HT-29 (cell line): ENCODE data around the gene TMEM253. TPM values are rescaled to one million over a fixed set of nuclear protein-coding genes. Genes with fewer than 3 reads are reported as not detected.
A peak's percentile ranks its signal among the peaks of the same experiment; 100 is the strongest.

Experiments
- DNase-seq: peaks from one replicate; pipeline ENCODE4 v3.0.0-alpha.2; 2015; ENCODE audit warnings: low spot score
- total RNA-seq: library from RNA; depleted of rRNA; stranded (reverse); fragments of >200 nt; shearing (Covaris generic); gene quantifications from 2 replicates; pipeline ENCODE4 v1.2.3, GENCODE V29; 2014

The TMEM253 gene
- total RNA-seq, 1 experiment from 2014 or later, result 0.41 TPM

DNA sequence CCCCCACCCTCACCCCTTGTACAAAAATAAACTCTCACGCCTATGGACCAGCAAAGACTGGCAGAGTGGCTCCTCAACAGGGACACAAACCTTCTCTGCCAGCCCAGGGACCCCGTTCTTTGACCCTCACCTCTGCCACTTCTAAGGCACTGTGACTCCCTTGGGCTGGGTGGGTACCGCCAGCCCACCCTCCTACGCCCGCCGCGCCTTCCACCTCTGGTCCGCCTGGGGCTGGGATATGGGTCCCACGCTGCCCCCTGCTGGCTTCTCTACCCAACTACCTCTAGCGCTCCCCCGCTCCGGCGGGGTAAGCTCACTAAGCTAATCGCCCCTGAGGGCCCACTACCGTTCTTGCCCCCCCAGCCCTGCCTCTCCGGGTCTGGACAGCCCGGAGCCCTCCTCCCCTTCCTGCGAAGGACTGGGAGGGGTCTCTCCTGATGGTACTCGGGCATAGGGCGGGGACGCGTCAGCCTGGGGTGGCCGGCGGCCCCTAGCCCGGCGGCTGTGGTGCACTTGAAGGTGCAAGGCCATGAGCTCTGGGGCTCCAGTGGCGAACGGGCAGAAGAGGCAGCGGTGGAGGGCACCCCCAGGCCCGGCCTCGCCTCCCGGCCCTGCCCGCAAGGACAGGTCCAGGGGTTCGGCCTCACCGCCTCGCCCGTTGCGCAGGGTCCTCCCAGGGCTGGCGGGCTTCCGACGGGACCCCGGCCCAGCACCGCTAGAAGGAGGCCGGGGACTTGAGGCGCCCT, 10.5 kb upstream of the TMEM253 start:
- no peak for DNase-seq

DNA sequence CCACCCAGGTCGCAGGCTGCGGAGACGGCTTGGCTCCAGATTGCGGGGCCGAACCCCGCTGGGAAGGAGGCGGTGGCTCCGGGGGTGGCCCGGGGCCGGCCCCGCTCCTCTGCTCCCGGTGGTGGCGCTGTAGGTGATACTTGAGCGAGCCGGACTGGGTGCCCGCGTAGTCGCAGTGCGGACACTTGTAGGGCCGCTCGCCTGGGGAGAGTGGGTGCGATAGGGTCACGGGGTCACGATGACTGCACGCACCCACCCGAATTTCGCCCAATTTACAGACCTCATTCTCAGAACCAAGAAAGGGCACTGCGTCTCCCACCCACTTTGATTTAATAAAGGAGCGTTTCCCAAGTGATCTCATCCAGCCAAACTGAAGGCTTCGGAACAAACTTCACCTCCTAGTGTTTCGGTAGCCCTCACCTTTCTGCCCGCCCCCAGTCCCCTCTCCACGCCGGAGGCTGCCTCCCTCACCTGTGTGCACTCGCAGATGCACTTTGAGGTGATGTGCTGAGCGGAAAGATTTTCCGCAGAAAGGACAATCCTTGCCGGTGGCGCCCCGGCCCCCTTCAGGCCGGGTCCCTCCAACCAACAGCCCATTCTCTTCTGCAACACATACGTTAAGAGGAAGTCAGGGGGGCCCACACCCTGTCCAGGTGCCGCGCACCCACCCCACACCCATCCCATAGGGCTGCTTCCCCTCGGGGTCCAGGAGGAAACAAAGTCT, 9.8 kb upstream of the TMEM253 start:
- DNase-seq, result no peak

DNA sequence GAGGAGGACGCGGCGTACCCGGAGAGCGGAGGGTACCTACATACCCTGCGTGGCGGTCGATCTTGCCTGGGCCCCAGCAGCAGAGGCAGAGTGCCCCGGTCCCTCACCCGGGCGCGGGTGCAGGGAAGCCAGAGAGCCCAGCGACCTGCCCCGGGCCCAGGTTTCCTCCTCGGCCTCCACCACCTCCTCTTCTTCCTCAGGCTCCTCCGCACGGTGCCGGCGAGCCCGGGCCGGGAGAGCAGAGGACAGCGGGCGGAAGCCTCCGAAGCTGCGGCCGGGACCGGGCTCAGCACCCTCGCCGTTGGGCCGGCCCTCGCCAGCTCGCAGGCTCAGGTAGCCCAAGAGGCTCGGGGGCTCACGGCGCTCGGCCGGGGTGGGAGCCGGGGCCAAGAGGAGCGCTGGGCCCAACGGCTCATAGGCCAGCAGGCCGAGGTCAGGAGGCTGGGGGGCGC, 9.0 kb upstream of the TMEM253 start:
- no peak for DNase-seq

DNA sequence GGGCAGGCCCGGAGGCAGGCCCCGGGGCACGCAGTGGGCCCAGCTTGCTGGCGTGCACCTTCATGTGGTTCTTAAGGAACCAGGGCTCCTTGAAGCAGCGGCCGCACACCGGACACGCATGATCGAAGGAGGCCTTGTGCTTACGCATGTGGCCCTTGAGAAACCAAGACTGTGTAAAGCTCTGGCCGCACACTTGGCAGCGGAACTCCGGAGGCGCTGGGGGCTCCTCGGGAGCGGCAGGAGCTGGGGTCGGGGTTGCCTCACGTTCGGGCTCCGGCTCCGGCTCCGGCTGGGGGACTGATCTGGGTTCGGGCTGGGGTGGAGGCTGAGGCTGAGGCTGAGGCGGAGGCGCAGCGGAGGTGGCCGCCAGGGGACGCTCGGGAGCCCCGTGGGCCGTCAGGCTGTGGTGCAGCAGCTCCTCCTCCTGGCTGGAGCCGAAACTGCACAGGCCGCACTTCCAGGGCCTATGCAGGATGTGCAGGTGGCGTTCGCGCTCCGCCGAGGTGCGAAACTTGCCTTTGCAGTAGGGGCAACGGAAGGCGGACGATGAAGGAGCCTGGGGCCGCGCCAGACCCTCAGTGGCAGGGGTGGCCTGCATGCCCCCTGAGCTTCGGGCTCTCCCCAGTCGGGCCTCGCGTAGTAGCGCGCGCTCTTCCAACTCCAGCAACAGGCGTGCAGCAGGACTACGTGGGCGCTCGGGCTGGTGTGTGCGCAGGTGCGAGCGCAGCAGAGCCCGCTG, 8.4 kb upstream of the TMEM253 start:
- DNase-seq, result peak; percentile 69

DNA sequence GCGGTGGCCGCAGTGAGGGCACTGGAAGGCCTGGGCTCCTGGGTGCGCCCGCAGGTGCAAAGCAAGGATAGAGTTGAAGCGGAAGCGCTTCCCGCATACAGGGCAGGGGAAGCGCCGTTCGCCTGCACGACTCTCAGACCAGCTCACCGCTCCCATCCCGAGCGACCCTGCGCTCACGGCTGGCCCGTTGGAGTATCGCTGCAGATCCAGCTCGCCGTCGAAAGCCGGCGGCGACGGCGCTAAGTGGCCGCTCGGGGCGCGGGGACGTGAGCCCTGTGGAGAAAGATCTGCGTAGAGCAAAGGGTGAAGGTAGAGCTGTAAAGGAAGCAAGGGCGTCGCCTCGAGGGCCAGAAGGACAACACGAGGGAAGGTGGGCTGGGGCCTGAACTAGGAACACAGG, 7.8 kb upstream of the TMEM253 start:
- DNase-seq, result no peak

GRCh38 chr14:21093769-21094681, 6.8 kb upstream of the TMEM253 start:
- no peak for DNase-seq

- DNase-seq, result no peak
Measured at GRCh38 chr14:21095430-21096205, 5.2 kb upstream of the TMEM253 start.

- DNase-seq, result no peak
Measured at GRCh38 chr14:21096438-21096837, 4.4 kb upstream of the TMEM253 start.

- DNase-seq, result no peak
Measured at GRCh38 chr14:21096978-21097635, 3.8 kb upstream of the TMEM253 start.

- no peak for DNase-seq
Measured at GRCh38 chr14:21097636-21098075, 3.2 kb upstream of the TMEM253 start.

DNA sequence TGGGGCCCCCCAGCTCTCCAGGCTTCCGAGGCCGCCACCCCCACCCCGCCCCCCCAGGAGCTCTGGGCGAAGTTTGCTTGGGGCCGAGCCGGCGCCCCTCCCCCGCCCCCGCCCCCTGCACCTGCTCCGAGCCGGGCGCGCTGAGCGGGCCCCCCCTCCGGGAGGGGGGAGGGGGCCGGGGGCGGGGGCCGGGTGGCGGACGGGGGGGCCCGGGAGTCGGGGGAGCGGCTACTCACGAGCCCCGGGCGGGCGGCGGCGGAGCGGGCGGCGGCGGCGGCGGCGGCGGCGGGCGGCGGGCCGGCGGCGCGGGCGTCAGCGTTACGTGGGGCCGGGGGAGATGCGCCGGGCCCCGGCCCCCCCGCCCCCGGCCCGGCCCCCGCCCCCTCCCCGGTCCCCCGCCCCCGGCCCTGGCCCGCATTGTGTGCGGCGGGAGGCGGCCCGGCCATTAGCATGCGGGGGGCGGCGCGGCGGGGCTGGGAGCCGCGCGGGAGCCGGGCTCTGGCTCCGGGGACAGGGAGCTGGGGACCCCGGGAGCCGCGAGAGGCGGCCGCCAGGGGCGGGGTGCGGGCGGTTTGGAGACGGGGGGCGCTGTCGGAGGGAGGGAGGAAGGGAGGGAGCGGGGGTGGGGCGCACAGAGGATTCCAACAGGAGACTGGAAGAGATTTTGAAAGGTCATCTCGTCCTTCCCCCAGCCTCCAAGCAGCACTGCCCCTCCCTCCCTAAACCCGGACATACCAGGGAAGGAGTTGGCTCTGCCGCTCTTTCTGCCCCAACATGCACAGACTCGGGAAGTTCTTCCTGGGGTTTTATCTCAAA, 2.6 kb upstream of the TMEM253 start, which contains the start of gene ZNF219:
Gene ZNF219, minus strand, starts transcription at position 580 of the 816 bp plus-strand sequence. CDS start 5,064 bp downstream, outside the sequence.
- peak; percentile 7 for DNase-seq

- DNase-seq, result peak; percentile 17
Measured at GRCh38 chr14:21098892-21099595, 1.8 kb upstream of the TMEM253 start.

GRCh38 chr14:21099596-21099985, 1.3 kb upstream of the TMEM253 start:
- no peak for DNase-seq

DNA sequence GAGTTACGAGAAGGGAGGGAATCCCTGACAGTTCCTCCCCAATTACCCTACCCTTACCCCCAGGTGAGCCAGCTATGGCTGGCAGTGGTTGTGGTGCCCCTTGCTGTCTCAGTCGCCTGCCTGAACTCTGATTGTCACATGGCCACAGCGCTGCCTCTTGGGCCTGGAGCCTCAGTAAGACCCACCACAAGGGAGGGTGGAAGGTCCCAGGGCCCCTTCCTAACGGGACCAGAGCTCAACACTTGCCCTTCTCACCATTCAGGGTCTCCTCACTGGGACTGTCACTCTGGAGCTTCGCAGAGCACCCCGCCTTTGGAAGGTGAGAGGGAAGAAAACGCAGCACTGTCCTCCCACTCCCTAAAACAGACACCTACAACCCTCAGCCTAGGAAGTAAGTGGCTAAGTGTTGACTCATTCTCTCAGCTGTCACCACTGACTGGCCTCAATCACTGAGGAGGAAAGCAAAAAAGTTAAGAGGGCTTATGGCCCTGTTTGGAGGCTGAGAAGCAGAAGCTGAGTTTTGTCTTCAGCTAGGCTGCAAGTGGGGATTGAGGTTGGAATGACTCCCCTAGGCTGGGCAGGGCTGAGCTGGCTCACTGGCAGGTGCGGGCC, 1.0 kb downstream of the TMEM253 start:
- no peak for DNase-seq

- DNase-seq, result no peak
Measured at GRCh38 chr14:21102521-21103410, 1.9 kb downstream of the TMEM253 start.

GRCh38 chr14:21103411-21103709, 2.5 kb downstream of the TMEM253 start:
- no peak for DNase-seq
